HG02571 (cell line): ENCODE results near the gene C11orf97.

ENCODE experiments used
- ATAC-seq: cut with Tn5 transposase; IDR thresholded peaks from one replicate; pipeline ENCODE4 v1.9.1; 2021; ENCODE audit warnings: mild to moderate bottlenecking, moderate library complexity; ENCODE audit not compliant: unreplicated experiment

C11orf97 gene

GRCh38 chr11:94524341-94524740 is 12.1 kb downstream of the C11orf97 start:
- ATAC-seq = no peak

GRCh38 chr11:94525546-94526324 is 13.5 kb downstream of the C11orf97 start:
- ATAC-seq = no peak

GRCh38 chr11:94526645-94527438 is 14.6 kb downstream of the C11orf97 start:
- no peak for ATAC-seq

- ATAC-seq = no peak
Measured at GRCh38 chr11:94528551-94528950, 16.3 kb downstream of the C11orf97 start.

GRCh38 chr11:94532211-94532610 is 19.9 kb downstream of the C11orf97 start:
- ATAC-seq = no peak

GRCh38 chr11:94533206-94533605 is 20.9 kb downstream of the C11orf97 start:
- ATAC-seq = no peak

- ATAC-seq = no peak
Measured at GRCh38 chr11:94533696-94534630, 21.7 kb downstream of the C11orf97 start.

- no peak for ATAC-seq
Measured at GRCh38 chr11:94536386-94536785, 24.1 kb downstream of the C11orf97 start.

- ATAC-seq = no peak
Measured at GRCh38 chr11:94537031-94537600, 24.9 kb downstream of the C11orf97 start.

GRCh38 chr11:94539420-94539819 is 27.2 kb downstream of the C11orf97 start:
- no peak for ATAC-seq

- ATAC-seq = peak; percentile 87
Measured at GRCh38 chr11:94543695-94544645, 31.7 kb downstream of the C11orf97 start, which contains the start of gene FUT4. FUT4 (plus strand) TSS chr11:94543921; CDS start chr11:94544134, 213 bp downstream.

- ATAC-seq = no peak
Measured at GRCh38 chr11:94544646-94545263, 32.5 kb downstream of the C11orf97 start.

- no peak for ATAC-seq
Measured at GRCh38 chr11:94545264-94546161, 33.3 kb downstream of the C11orf97 start.

- ATAC-seq = no peak
Measured at GRCh38 chr11:94546162-94546470, 33.9 kb downstream of the C11orf97 start.

- no peak for ATAC-seq
Measured at GRCh38 chr11:94546886-94547285, 34.6 kb downstream of the C11orf97 start.

GRCh38 chr11:94549146-94549545 is 36.9 kb downstream of the C11orf97 start:
- ATAC-seq = no peak

GRCh38 chr11:94550513-94550912 is 38.3 kb downstream of the C11orf97 start:
- ATAC-seq = no peak

GRCh38 chr11:94553938-94554337 is 41.7 kb downstream of the C11orf97 start:
- no peak for ATAC-seq
